GM23338 (cell line): Measurements from ENCODE around the gene NDUFAF5. TPM values are rescaled to one million over a fixed set of nuclear protein-coding genes. Genes with fewer than 3 reads are reported as not detected.

Experiments
- ATAC-seq: fragments of 200-7000 bp; cut with Tn5 transposase; 3 replicates; pipeline ENCODE4 v1.9.1; 2020
- DNase-seq: peaks from one replicate; pipeline ENCODE4 v3.0.0-alpha.2; 2015; ENCODE audit warnings: low spot score
- H2AFZ ChIP-seq: fragments of 200-600 bp; sonication (generic); 2 replicates; pipeline ENCODE4 v1.8.0; 2016; ENCODE audit warnings: antibody characterized with exemption, mild to moderate bottlenecking, moderate library complexity
- H3F3A ChIP-seq: fragments of 200-600 bp; sonication (generic); replicated peaks from 2 replicates; pipeline ENCODE4 v1.8.0; 2017; ENCODE audit warnings: antibody characterized with exemption, mixed run types, low read depth
- H3K27ac ChIP-seq: fragments of 200-600 bp; sonication (generic); 2 replicates; pipeline ENCODE4 v1.6.1; 2016; ENCODE audit warnings: low read depth
- H3K27me3 ChIP-seq: fragments of 200-600 bp; sonication (generic); 2 replicates; pipeline ENCODE4 v1.8.0; 2016; ENCODE audit warnings: mild to moderate bottlenecking, mixed run types, moderate library complexity; ENCODE audit not compliant: insufficient read depth
- H3K36me3 ChIP-seq: fragments of 200-600 bp; sonication (generic); 2 replicates; pipeline ENCODE4 v1.8.0; 2016; ENCODE audit warnings: mild to moderate bottlenecking; ENCODE audit not compliant: insufficient read depth
- H3K4me1 ChIP-seq: fragments of 200-600 bp; sonication (generic); 2 replicates; pipeline ENCODE4 v1.8.0; 2016; ENCODE audit warnings: mild to moderate bottlenecking, moderate library complexity; ENCODE audit not compliant: insufficient read depth
- H3K4me2 ChIP-seq: fragments of 200-600 bp; sonication (generic); 2 replicates; pipeline ENCODE4 v1.7.1; 2017; ENCODE audit warnings: mixed run types
- H3K4me3 ChIP-seq: fragments of 200-600 bp; sonication (generic); 2 replicates; pipeline ENCODE4 v1.6.1; 2016; ENCODE audit warnings: mixed run types
- H3K79me2 ChIP-seq: fragments of 200-600 bp; sonication (generic); replicated peaks from 2 replicates; pipeline ENCODE4 v1.8.0; 2017; ENCODE audit warnings: mild to moderate bottlenecking; ENCODE audit not compliant: insufficient read depth
- H3K9me2 ChIP-seq: fragments of 200-600 bp; sonication (generic); 2 replicates; pipeline ENCODE4 v1.8.0; 2017; ENCODE audit not compliant: insufficient read depth
- H4K20me1 ChIP-seq: fragments of 200-600 bp; sonication (generic); replicated peaks from 2 replicates; pipeline ENCODE4 v1.8.0; 2017; ENCODE audit warnings: mild to moderate bottlenecking; ENCODE audit not compliant: insufficient read depth
- H3K27ac Mint-ChIP-seq: 2 replicates; pipeline ENCODE4 v1.8.0; 2020; ENCODE audit warnings: inconsistent platforms, mild to moderate bottlenecking, moderate library complexity, mixed read lengths
- H3K27me3 Mint-ChIP-seq: 3 replicates; pipeline ENCODE4 v1.8.0; 2022; ENCODE audit warnings: low read depth, mild to moderate bottlenecking, moderate library complexity, mixed read lengths, inconsistent platforms; ENCODE audit not compliant: insufficient read depth, poor library complexity
- H3K36me3 Mint-ChIP-seq: 3 replicates; pipeline ENCODE4 v1.8.0; 2021; ENCODE audit warnings: low read depth, mild to moderate bottlenecking, inconsistent platforms, moderate library complexity, mixed read lengths
- H3K4me1 Mint-ChIP-seq: 3 replicates; pipeline ENCODE4 v1.8.0; 2020; ENCODE audit warnings: mild to moderate bottlenecking, inconsistent platforms, mixed read lengths
- H3K4me3 Mint-ChIP-seq: 3 replicates; pipeline ENCODE4 v1.8.0; 2021; ENCODE audit warnings: moderate library complexity, mild to moderate bottlenecking, inconsistent platforms, mixed read lengths
- H3K9me3 Mint-ChIP-seq: 3 replicates; pipeline ENCODE4 v1.8.0; 2020; ENCODE audit warnings: moderate library complexity, mild to moderate bottlenecking, inconsistent platforms, mixed read lengths
- ETS1 ChIP-seq: IDR thresholded peaks from 2 replicates; pipeline ENCODE4 v1.6.1; 2016; ENCODE audit warnings: antibody characterized with exemption
- EZH2phosphoT487 ChIP-seq: fragments of 200-600 bp; sonication (generic); IDR thresholded peaks from one replicate; pipeline ENCODE4 v1.8.1; 2018; ENCODE audit warnings: antibody characterized with exemption; ENCODE audit not compliant: unreplicated experiment
- REST ChIP-seq: IDR thresholded peaks from one replicate; pipeline ENCODE4 v1.6.1; 2018; ENCODE audit warnings: antibody characterized with exemption; ENCODE audit not compliant: unreplicated experiment
- ZNF462 ChIP-seq: fragments of 250-450 bp; sonication (Bioruptor Pico); IDR thresholded peaks from 2 replicates; pipeline ENCODE4 v1.5.0; 2020; ENCODE audit warnings: mild to moderate bottlenecking, moderate library complexity
- polyA plus RNA-seq: library from polyadenylated mRNA; unstranded; fragments of >200 nt; fragmentation: Nextera tagmentation; extraction: Ambion mirVana; gene quantifications from 2 replicates; pipeline ENCODE4 v1.2.1, GENCODE V29; 2016
- total RNA-seq: library from RNA; depleted of rRNA; stranded (reverse); fragments of >200 nt; shearing (Covaris generic); gene quantifications from 2 replicates; pipeline ENCODE4 v1.2.3, GENCODE V29; 2014

The NDUFAF5 gene
- total and polyA plus RNA-seq, 2 experiments from 2014 or later: 18.0 to 33.0 TPM

- no peak for TF ChIP-seq ZNF462 (CRISPR knock-in tag)
- no peak for TF ChIP-seq EZH2phosphoT487
- no peak for TF ChIP-seq REST
These were observed 35.2 kb downstream of the NDUFAF5 start (continued) for GRCh38 chr20:13819885-13820645.

GRCh38 chr20:13821876-13822275, 37.0 kb downstream of the NDUFAF5 start:
- no peaks in the 10 kb centered on the region for H3K27me3 Mint-ChIP-seq
- H2AFZ ChIP-seq: no peak overlapping the region
- no peaks in the 10 kb centered on the region for H3K79me2 ChIP-seq
- H3K9me3 Mint-ChIP-seq: no peaks in the 10 kb centered on the region
- no peaks in the 10 kb centered on the region for H4K20me1 ChIP-seq
- H3K4me3 ChIP-seq: no peak overlapping the region
- H3K4me1 ChIP-seq: no peaks in the 10 kb centered on the region
- ATAC-seq: no peak
- TF ChIP-seq ETS1: no peak
- TF ChIP-seq REST: no peak
- DNase-seq: no peak
- no peak overlapping the region for H3K4me2 ChIP-seq
- H3K27me3 ChIP-seq: no peaks in the 10 kb centered on the region
- no peak overlapping the region for H3K27ac ChIP-seq
- peaks cover 4% of the 10 kb centered on the region; the same call in 1 of the 2 replicates for H3K36me3 ChIP-seq
- peaks cover 6% of the 10 kb centered on the region for H3K4me1 Mint-ChIP-seq
- no peak overlapping the region for H3K27ac Mint-ChIP-seq
- H3K36me3 Mint-ChIP-seq: peaks cover 12% of the 10 kb centered on the region; the same call in 2 of the 3 replicates
- H3K4me3 Mint-ChIP-seq: no peak overlapping the region
- H3K9me2 ChIP-seq: no peaks in the 10 kb centered on the region
- no peaks in the 10 kb centered on the region for H3F3A ChIP-seq
